D721Med (cell line): Measurements from ENCODE around the gene TMCO2.

Source experiments
- DNase-seq: peaks from one replicate; pipeline ENCODE4 v3.0.0; 2011; ENCODE audit warnings: low spot score; ENCODE audit not compliant: insufficient read length
- FAIRE-seq: peaks from 2 replicates; lab custom pipeline; 2011; peaks lifted over from hg19 to GRCh38; lab: Jason Lieb, UNC
- TF ChIP-seq, protein P1 (sequence below): IDR thresholded peaks from 2 replicates; pipeline ENCODE4 v1.5.1; 2012; ENCODE audit warnings: mild to moderate bottlenecking, control low read depth; ENCODE audit not compliant: insufficient read depth; ENCODE audit errors: missing control alignments

TMCO2 gene

DNA sequence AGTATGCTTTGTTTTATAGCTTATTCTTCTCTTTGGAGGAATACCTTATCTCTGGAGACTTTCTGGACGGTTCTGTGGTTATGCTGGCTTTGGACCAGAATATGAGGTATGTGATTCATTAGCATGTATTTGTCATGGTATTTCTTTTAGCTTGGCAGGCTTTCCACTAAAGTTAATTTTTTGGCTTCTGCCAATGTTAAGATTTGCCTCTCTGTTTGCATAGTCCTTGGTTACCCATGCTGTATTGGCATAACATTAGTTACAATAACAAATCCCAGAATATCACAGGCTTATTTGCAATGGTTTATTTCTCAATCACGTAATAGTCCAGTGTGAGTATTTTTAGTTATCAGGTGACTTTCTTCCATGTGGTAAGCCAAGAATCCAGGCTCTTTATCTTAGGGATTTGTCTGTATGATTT is 20.0 kb downstream of the TMCO2 start:
- no peak for FAIRE-seq

DNA sequence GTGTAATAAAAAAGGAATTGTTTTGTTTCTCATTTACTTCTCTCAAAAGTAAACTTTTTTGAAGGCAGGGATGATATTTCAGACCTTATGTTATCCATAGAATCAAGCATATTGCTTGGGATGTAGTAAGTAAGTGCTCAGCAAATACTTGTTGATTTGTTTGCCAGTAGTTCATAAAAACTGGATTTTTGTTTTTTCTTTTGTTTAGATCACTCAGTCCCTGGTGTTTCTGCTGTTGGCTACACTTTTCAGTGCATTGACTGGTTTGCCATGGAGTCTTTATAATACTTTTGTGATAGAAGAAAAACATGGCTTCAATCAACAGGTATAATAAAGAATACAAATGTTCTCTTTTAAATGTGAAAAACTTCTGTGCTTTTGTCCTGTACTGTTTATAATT is 20.5 kb downstream of the TMCO2 start:
- TF ChIP-seq, protein P1, sequence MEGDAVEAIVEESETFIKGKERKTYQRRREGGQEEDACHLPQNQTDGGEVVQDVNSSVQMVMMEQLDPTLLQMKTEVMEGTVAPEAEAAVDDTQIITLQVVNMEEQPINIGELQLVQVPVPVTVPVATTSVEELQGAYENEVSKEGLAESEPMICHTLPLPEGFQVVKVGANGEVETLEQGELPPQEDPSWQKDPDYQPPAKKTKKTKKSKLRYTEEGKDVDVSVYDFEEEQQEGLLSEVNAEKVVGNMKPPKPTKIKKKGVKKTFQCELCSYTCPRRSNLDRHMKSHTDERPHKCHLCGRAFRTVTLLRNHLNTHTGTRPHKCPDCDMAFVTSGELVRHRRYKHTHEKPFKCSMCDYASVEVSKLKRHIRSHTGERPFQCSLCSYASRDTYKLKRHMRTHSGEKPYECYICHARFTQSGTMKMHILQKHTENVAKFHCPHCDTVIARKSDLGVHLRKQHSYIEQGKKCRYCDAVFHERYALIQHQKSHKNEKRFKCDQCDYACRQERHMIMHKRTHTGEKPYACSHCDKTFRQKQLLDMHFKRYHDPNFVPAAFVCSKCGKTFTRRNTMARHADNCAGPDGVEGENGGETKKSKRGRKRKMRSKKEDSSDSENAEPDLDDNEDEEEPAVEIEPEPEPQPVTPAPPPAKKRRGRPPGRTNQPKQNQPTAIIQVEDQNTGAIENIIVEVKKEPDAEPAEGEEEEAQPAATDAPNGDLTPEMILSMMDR, result no peak
- DNase-seq, result no peak
- no peak for FAIRE-seq

More for the DNA sequence above, 20.0 kb downstream of the TMCO2 start:
- DNase-seq, result no peak
- TF ChIP-seq, protein P1, result no peak

DNA sequence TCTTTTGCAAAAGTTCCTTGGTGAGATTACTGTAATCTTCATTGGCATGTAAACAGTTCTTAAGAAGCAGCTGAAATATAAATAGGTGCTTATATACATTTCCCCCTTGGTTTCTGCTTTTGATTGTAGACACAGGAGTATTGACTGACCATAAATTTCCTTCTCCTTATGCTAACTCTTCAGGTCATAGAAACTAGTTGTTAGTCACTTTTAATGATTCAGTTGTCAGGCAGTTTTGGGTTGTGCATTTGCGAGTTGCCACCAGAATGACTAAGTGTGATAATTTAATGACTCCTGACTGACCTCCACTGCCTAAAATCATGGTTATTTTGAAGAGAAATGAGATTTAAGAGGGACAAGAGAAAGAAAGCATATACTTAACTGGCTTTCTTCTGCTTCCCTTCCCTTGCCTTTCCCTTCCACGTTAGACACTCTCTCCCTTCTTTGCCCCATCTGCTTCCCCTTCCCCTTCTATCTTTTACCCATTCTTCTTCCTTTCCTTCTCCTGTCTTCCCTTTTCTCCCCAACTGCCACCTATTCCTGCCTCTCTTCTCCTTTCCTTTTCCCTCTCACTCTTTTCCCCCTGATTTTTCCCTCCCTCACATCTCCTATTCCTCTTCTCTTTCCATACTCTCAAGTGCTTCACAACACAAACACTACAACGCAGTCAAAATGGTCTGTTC is 22.6 kb downstream of the TMCO2 start:
- TF ChIP-seq, protein P1, result no peak
- no peak for DNase-seq
- no peak for FAIRE-seq

DNA sequence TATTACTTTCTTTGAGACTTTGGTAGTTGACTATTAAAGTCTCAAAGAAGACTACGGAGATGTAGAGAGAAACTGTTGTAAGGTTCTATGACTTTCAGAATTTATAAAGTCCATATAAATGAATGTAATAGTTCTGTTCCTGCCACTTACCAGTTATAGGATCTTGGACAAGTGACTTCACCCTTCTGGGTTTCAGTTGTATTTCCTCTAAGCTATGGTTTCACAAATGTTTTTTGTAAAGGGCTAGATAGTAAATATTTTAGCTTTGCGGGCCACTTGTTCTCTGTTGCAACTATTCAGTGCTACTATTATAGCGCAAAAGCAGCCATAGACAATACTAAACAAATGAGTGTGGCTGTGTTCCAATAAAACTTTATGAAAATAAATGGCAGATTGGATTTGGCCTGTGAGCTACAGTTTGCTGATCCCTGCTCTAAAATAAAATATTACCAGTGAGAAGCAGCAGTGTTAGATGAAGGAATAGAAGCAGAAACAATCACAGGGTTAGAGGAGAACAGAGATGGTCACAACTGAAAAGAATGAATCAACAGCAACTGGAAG is 25.0 kb downstream of the TMCO2 start:
- no peak for FAIRE-seq
- TF ChIP-seq, protein P1, result no peak
- DNase-seq, result no peak

DNA sequence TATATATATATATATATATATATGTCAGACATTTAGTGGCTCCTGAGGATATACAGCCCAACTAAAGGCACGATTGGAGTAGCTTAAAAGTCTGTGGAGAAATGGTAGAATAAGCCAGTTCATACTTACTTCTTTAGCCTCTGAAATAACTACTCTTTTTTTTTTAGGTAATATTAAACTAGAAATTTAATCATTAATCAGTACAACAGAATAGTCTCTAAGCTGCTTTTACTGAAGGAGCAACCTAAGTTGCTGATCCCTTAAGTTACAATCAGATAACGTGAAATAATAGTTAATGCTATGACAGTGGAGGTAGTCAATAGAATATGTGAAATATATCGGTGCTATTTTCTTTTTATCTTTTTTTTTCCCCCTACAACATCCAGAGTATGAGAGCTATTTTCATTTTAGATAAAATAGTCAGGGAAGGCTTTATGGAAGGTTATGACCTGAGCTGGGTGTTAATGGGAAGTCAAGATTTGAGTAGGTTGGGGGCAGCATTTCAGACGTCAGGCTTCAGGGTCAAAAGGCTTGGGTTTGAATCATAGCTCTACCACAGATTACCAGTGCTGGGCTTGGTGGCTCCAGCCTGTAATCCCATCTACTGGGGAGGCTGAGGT is 25.9 kb downstream of the TMCO2 start:
- FAIRE-seq (no peak), DNase-seq (no peak)
- TF ChIP-seq, protein P1, result no peak

DNA sequence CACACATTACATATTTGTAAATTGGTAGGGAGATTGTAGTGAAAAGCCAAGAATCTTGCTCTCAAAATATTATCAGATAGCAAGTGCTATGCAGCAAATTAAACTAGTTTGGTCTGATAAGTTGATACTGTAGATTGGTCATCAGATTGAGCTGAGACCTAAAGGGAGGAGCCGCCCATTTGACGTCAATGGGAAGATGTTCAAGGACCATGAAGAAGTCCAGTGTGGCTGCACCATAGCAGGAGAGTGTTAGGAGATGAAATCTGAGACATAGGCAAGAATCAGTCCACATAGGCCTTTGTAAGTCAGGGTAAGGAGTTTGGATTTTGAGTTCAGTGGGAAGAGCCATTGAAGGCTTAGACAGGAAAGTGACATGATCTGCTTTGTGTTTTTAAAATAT is 26.6 kb downstream of the TMCO2 start:
- FAIRE-seq (no peak), DNase-seq (no peak)
- TF ChIP-seq, protein P1, result no peak

DNA sequence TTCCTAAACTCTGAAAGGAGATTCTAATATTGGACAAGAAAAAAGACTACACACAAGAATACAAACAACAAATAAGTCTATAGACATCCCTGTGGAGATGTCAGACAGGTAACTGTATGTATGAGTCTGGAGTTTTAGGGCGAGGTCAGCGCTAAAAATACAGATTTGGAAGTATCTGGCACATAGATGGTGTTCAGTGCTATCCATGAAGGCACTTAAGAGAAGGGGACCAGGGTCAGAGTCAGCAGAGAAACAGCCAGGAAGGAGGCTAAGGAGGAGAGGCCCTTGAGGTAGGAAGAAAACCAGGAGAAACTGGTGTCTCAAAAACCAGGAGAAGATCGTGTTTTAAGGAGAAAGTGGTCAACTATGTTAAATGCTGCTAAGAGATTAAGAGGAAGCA is 28.4 kb downstream of the TMCO2 start:
- TF ChIP-seq, protein P1, result no peak
- FAIRE-seq, result no peak
- DNase-seq, result no peak
